Stimulated activated CD4-positive, alpha-beta T cell treated with anti-CD3 and anti-CD28 coated beads, Interleukin-1b, Interleukin-23, amount 100 ng/mL, for 48 hours (primary cell): Measurements from ENCODE around the gene LRFN5.

Source experiments
- DNase-seq: peaks from one replicate; pipeline ENCODE4 v3.0.0-alpha.2; 2020

Gene LRFN5

GRCh38 chr14:41913398-41913797 is 306.7 kb downstream of the LRFN5 start:
- no peak for DNase-seq

GRCh38 chr14:41915732-41916131 is 309.1 kb downstream of the LRFN5 start:
- DNase-seq: no peak

- no peak for DNase-seq
These were observed 309.6 kb downstream of the LRFN5 start for GRCh38 chr14:41916313-41916712.

- DNase-seq: no peak
These were observed 318.7 kb downstream of the LRFN5 start for GRCh38 chr14:41925409-41925808.

GRCh38 chr14:41950428-41951151 is 343.9 kb downstream of the LRFN5 start:
- DNase-seq: no peak
